ENCODE data around the gene CPSF4. TPM values are rescaled to one million over a fixed set of nuclear protein-coding genes. Genes with fewer than 3 reads are reported as not detected.
A peak's percentile ranks its signal among the peaks of the same experiment; 100 is the strongest.
"Not testable (repeated sequence)": the region's sequence is repeated elsewhere in the genome, so short reads cannot be mapped to it uniquely, and the experiment has no call there.

Gene CPSF4
- total and polyA plus RNA-seq, 5 donors = 16.2 to 21.9 (median 17.9) TPM

GRCh38 chr7:99493823-99494222 is 55.1 kb downstream of the CPSF4 start:
- intact Hi-C loops (cut with DNase I) = no loop called here
- no peak overlapping the region for H3K4me3 ChIP-seq (ENCODE audit: low read length)

GRCh38 chr7:99497766-99498545 is 59.2 kb downstream of the CPSF4 start:
- H3K4me3 ChIP-seq (ENCODE audit: low read length) = peak overlapping the region; percentile 81
- DNase-seq (no peak), ATAC-seq (no peak)
- no peak overlapping the region for H3K27ac ChIP-seq (ENCODE audit: low read length)
- no peaks in the 10 kb centered on the region for H3K27me3 ChIP-seq (ENCODE audit: control insufficient read depth, insufficient read depth)
- 76% methylated on average over 6 of the region's 6 CpGs for WGBS
- intact Hi-C loops (cut with DNase I) = no loop called here
- H3K4me1 ChIP-seq (ENCODE audit: control insufficient read depth, insufficient read depth, low read length) = peaks cover 3% of the 10 kb centered on the region
- peaks cover 11% of the 10 kb centered on the region for H3K9me3 ChIP-seq (ENCODE audit: control insufficient read depth, low read length)

More at GRCh38 chr7:99493823-99494222, 55.1 kb downstream of the CPSF4 start:
- WGBS = 98% methylated on average over 6 of the region's 6 CpGs
- Histone ChIP-seq H3K27ac (ENCODE audit: low read length) (no peak overlapping the region), H3K9me3 (ENCODE audit: control insufficient read depth, low read length) (peaks cover 11% of the 10 kb centered on the region), H3K27me3 (ENCODE audit: control insufficient read depth, insufficient read depth) (no peaks in the 10 kb centered on the region), H3K4me1 (ENCODE audit: control insufficient read depth, insufficient read depth, low read length) (peaks cover 3% of the 10 kb centered on the region)
- ATAC-seq (no peak), DNase-seq (no peak)

GRCh38 chr7:99498546-99498944 is 59.8 kb downstream of the CPSF4 start:
- 71% methylated on average over 11 of the region's 11 CpGs for WGBS
- Histone ChIP-seq H3K9me3 (ENCODE audit: control insufficient read depth, low read length) (peaks cover 9% of the 10 kb centered on the region), H3K27ac (ENCODE audit: low read length) (no peak overlapping the region), H3K27me3 (ENCODE audit: control insufficient read depth, insufficient read depth) (no peaks in the 10 kb centered on the region), H3K4me1 (ENCODE audit: control insufficient read depth, insufficient read depth, low read length) (peaks cover 3% of the 10 kb centered on the region), H3K4me3 (ENCODE audit: low read length) (peak overlapping the region; percentile 81)
- ATAC-seq (no peak), DNase-seq (no peak)
- intact Hi-C loops (cut with DNase I) = no loop called here

- peaks cover 1% of the 10 kb centered on the region for H3K9me3 ChIP-seq (ENCODE audit: control insufficient read depth, low read length)
- H3K27ac ChIP-seq (ENCODE audit: low read length) = peak overlapping the region; percentile 86
- intact Hi-C loops (cut with DNase I) = no loop called here
- H3K27me3 ChIP-seq (ENCODE audit: control insufficient read depth, insufficient read depth) = no peaks in the 10 kb centered on the region
- H3K4me1 ChIP-seq (ENCODE audit: control insufficient read depth, insufficient read depth, low read length) = peaks cover 3% of the 10 kb centered on the region
- peak overlapping the region; percentile 81 for H3K4me3 ChIP-seq (ENCODE audit: low read length)
- under 1% methylated on average over 14 of the region's 14 CpGs for WGBS
- DNase-seq = no peak
- peak in 1 of 2 donors; percentile 1 for ATAC-seq
Measured at GRCh38 chr7:99499371-99499720, 60.6 kb downstream of the CPSF4 start.

GRCh38 chr7:99499721-99500636 is 61.2 kb downstream of the CPSF4 start, which contains the start of gene ZNF394:
Gene ZNF394, minus strand, starts transcription at chr7:99500281. Its CDS starts 188 bp downstream, at chr7:99500093.
- peak; percentile 68 for ATAC-seq
- Histone ChIP-seq H3K27me3 (ENCODE audit: control insufficient read depth, insufficient read depth) (no peaks in the 10 kb centered on the region), H3K27ac (ENCODE audit: low read length) (peak within 1 kb of the TSS; percentile 86), H3K9me3 (ENCODE audit: control insufficient read depth, low read length) (no peaks in the 10 kb centered on the region), H3K4me3 (ENCODE audit: low read length) (peak within 1 kb of the TSS; percentile 81), H3K4me1 (ENCODE audit: control insufficient read depth, insufficient read depth, low read length) (peaks cover 3% of the 10 kb centered on the region)
- intact Hi-C loops (cut with DNase I) = loop anchor here in 1 of 4 donors (10.0 kb wide), 1 partner anchor 55 kb away; the partner anchor contains the start of genes FAM200A and ZNF655
- peak; percentile 93 to 97 (median 95) for DNase-seq
- WGBS = under 1% methylated on average over 68 of the region's 68 CpGs

GRCh38 chr7:99500637-99501009 is 61.9 kb downstream of the CPSF4 start:
- WGBS = 49% methylated on average over 16 of the region's 16 CpGs
- ATAC-seq (no peak), DNase-seq (no peak)
- H3K4me1 ChIP-seq (ENCODE audit: control insufficient read depth, insufficient read depth, low read length) = peaks cover 3% of the 10 kb centered on the region
- intact Hi-C loops (cut with DNase I) = loop anchor here in 1 of 4 donors (10.0 kb wide), 1 partner anchor 54 kb away; the partner anchor contains the start of genes FAM200A and ZNF655
- H3K9me3 ChIP-seq (ENCODE audit: control insufficient read depth, low read length) = no peaks in the 10 kb centered on the region
- no peaks in the 10 kb centered on the region for H3K27me3 ChIP-seq (ENCODE audit: control insufficient read depth, insufficient read depth)
- peak overlapping the region; percentile 86 for H3K27ac ChIP-seq (ENCODE audit: low read length)
- H3K4me3 ChIP-seq (ENCODE audit: low read length) = peak overlapping the region; percentile 81

- not testable (repeated sequence) for ATAC-seq; H3K27me3 ChIP-seq (ENCODE audit: control insufficient read depth, insufficient read depth); H3K4me1 ChIP-seq (ENCODE audit: control insufficient read depth, insufficient read depth, low read length); DNase-seq; H3K4me3 ChIP-seq (ENCODE audit: low read length); H3K9me3 ChIP-seq (ENCODE audit: control insufficient read depth, low read length)
- intact Hi-C loops (cut with DNase I) = loop anchor here in 1 of 4 donors (10.0 kb wide), 1 partner anchor 54 kb away; the partner anchor contains the start of genes FAM200A and ZNF655
- H3K27ac ChIP-seq (ENCODE audit: low read length) = peak overlapping the region; percentile 14
- 90% methylated on average over 12 of the region's 12 CpGs for WGBS
Measured at GRCh38 chr7:99501236-99501635, 62.5 kb downstream of the CPSF4 start.

GRCh38 chr7:99504281-99504602 is 65.5 kb downstream of the CPSF4 start:
- no peaks in the 10 kb centered on the region for H3K27me3 ChIP-seq (ENCODE audit: control insufficient read depth, insufficient read depth)
- peak; percentile 96 for ATAC-seq

GRCh38 chr7:99504603-99505323 is 66.0 kb downstream of the CPSF4 start, which contains the start of gene ZKSCAN5:
Gene ZKSCAN5, plus strand, starts transcription at chr7:99504662. Its CDS starts 1,383 bp downstream, at chr7:99506045.
- ATAC-seq (peak; percentile 96), DNase-seq (peak; percentile 99 to 100 (median 99))
- H3K27me3 ChIP-seq (ENCODE audit: control insufficient read depth, insufficient read depth) = no peaks in the 10 kb centered on the region
- under 1% methylated on average over 53 of the region's 53 CpGs for WGBS
- H3K27ac ChIP-seq (ENCODE audit: low read length) = peak within 1 kb of the TSS; percentile 96
- H3K9me3 ChIP-seq (ENCODE audit: control insufficient read depth, low read length) = no peaks in the 10 kb centered on the region
- intact Hi-C loops (cut with DNase I) = loop anchor here in 1 of 4 donors (10.0 kb wide), 1 partner anchor 50 kb away; the partner anchor contains the start of genes FAM200A and ZNF655
- peaks cover 6% of the 10 kb centered on the region for H3K4me1 ChIP-seq (ENCODE audit: control insufficient read depth, insufficient read depth, low read length)
- H3K4me3 ChIP-seq (ENCODE audit: low read length) = peak within 1 kb of the TSS; percentile 83

More at GRCh38 chr7:99504281-99504602, 65.5 kb downstream of the CPSF4 start:
- Histone ChIP-seq H3K4me1 (ENCODE audit: control insufficient read depth, insufficient read depth, low read length) (peaks cover 6% of the 10 kb centered on the region), H3K27ac (ENCODE audit: low read length) (peak overlapping the region; percentile 72), H3K9me3 (ENCODE audit: control insufficient read depth, low read length) (no peaks in the 10 kb centered on the region), H3K4me3 (ENCODE audit: low read length) (peak overlapping the region; percentile 83)
- no peak for DNase-seq
- intact Hi-C loops (cut with DNase I) = loop anchor here in 1 of 4 donors (10.0 kb wide), 1 partner anchor 51 kb away; the partner anchor contains the start of genes FAM200A and ZNF655
- WGBS = 9% methylated on average over 19 of the region's 19 CpGs

GRCh38 chr7:99505324-99505662 is 66.5 kb downstream of the CPSF4 start:
- Histone ChIP-seq H3K4me3 (ENCODE audit: low read length) (peak overlapping the region; percentile 83), H3K9me3 (ENCODE audit: control insufficient read depth, low read length) (no peaks in the 10 kb centered on the region), H3K27ac (ENCODE audit: low read length) (peak overlapping the region; percentile 81), H3K27me3 (ENCODE audit: control insufficient read depth, insufficient read depth) (no peaks in the 10 kb centered on the region), H3K4me1 (ENCODE audit: control insufficient read depth, insufficient read depth, low read length) (peaks cover 6% of the 10 kb centered on the region)
- ATAC-seq = no peak
- intact Hi-C loops (cut with DNase I) = loop anchor here in 1 of 4 donors (10.0 kb wide), 1 partner anchor 50 kb away; the partner anchor contains the start of genes FAM200A and ZNF655
- 1% methylated on average over 11 of the region's 11 CpGs for WGBS
- no peak for DNase-seq
